SK-N-SH (cell line): ENCODE results near the gene GSK3B. TPM values are rescaled to one million over a fixed set of nuclear protein-coding genes. Genes with fewer than 3 reads are reported as not detected.

Source experiments
- CTCF ChIA-PET: fragments of 300-600, 350-600 bp; formaldehyde crosslinking; extraction: SDS; loops from one replicate; lab custom pipeline; 2021; lab: Yijun Ruan, JAX
- POLR2A ChIA-PET: fragments of 350-600 bp; sonication (Branson Sonifier 250); formaldehyde crosslinking; extraction: SDS; loops from one replicate; lab custom pipeline; 2020; ENCODE audit warnings: antibody characterized with exemption, inconsistent platforms; lab: Yijun Ruan, JAX
- DNase-seq: peaks from one replicate; pipeline ENCODE4 v3.0.0; 2012
- H2AFZ ChIP-seq: fragments of 200-600 bp; sonication (generic); 2 replicates; pipeline ENCODE4 v1.8.1; 2016; ENCODE audit warnings: antibody characterized with exemption, mild to moderate bottlenecking, low read depth
- H3F3A ChIP-seq: fragments of 200-600 bp; sonication (generic); replicated peaks from 2 replicates; pipeline ENCODE3; 2016; ENCODE audit warnings: antibody characterized with exemption, mild to moderate bottlenecking; ENCODE audit not compliant: insufficient read depth
- H3K27ac ChIP-seq, 2 experiments: fragments of 200-500 bp in 1 of 2; fragments of 200-600 bp in 1 of 2; sonication (Bioruptor generic) in 1 of 2; sonication (generic), shearing (Covaris generic) in 1 of 2; 2 replicates each; pipeline versions ENCODE4 v1.5.1 to v1.6.1; 2014 to 2016; ENCODE audit warnings: low read depth in 2 of 2, inconsistent platforms in 1 of 2, low read length in 1 of 2, mild to moderate bottlenecking in 1 of 2, mixed read lengths in 1 of 2
- H3K27me3 ChIP-seq: fragments of 200-600 bp; sonication (generic), shearing (Covaris generic); 2 replicates; pipeline ENCODE4 v1.6.1; 2016; ENCODE audit warnings: mixed run types; ENCODE audit not compliant: insufficient read depth
- H3K36me3 ChIP-seq, 2 experiments: fragments of 200-500 bp in 1 of 2; fragments of 200-600 bp in 1 of 2; sonication (Bioruptor generic) in 1 of 2; sonication (generic) in 1 of 2; replicated peaks in 1 of 2; 2 replicates each; pipeline versions ENCODE3 to v1.5.1; 2014 to 2016; ENCODE audit warnings: low read length in 1 of 2, mild to moderate bottlenecking in 1 of 2; ENCODE audit not compliant: insufficient read depth in 2 of 2, control insufficient read depth in 1 of 2
- H3K4me1 ChIP-seq, 2 experiments: fragments of 200-500 bp in 1 of 2; fragments of 200-600 bp in 1 of 2; sonication (Bioruptor generic) in 1 of 2; sonication (generic), shearing (Covaris generic) in 1 of 2; 2 replicates each; pipeline versions ENCODE4 v1.5.1 to v1.6.1; 2014 to 2016; ENCODE audit warnings: low read depth in 1 of 2, low read length in 1 of 2, mixed run types in 1 of 2; ENCODE audit not compliant: insufficient read depth in 2 of 2, control insufficient read depth in 1 of 2
- H3K4me2 ChIP-seq: fragments of 200-600 bp; sonication (generic), shearing (Covaris generic); 2 replicates; pipeline ENCODE4 v1.6.1; 2017; ENCODE audit warnings: mixed run types
- H3K4me3 ChIP-seq, 2 experiments: fragments of 200-500 bp in 1 of 2; fragments of 200-600 bp in 1 of 2; sonication (Bioruptor generic) in 1 of 2; sonication (generic), shearing (Covaris generic) in 1 of 2; 2 replicates each; pipeline versions ENCODE4 v1.5.1 to v1.8.1; 2014 to 2016; ENCODE audit warnings: low read depth in 2 of 2, inconsistent platforms in 1 of 2, low read length in 1 of 2, mild to moderate bottlenecking in 1 of 2, mixed read lengths in 1 of 2, moderate library complexity in 1 of 2
- H3K79me2 ChIP-seq: fragments of 200-600 bp; sonication (generic); 2 replicates; pipeline ENCODE4 v1.8.1; 2017; ENCODE audit warnings: mild to moderate bottlenecking; ENCODE audit not compliant: insufficient read depth
- H3K9ac ChIP-seq: fragments of 200-600 bp; sonication (generic); 2 replicates; pipeline ENCODE4 v1.6.1; 2017; ENCODE audit warnings: mixed run types
- H3K9me2 ChIP-seq: fragments of 200-600 bp; sonication (generic); 2 replicates; pipeline ENCODE4 v1.6.1; 2017; ENCODE audit warnings: mixed run types
- H3K9me3 ChIP-seq: fragments of 200-600 bp; sonication (generic); 2 replicates; pipeline ENCODE4 v1.6.1; 2017; ENCODE audit warnings: mixed run types, mild to moderate bottlenecking, moderate library complexity
- H4K20me1 ChIP-seq: fragments of 200-600 bp; sonication (generic); 2 replicates; pipeline ENCODE4 v1.6.1; 2017; ENCODE audit warnings: mild to moderate bottlenecking, mixed run types; ENCODE audit not compliant: insufficient read depth
- CTCF ChIP-seq: fragments of 200-600 bp; sonication (generic); IDR thresholded peaks from 2 replicates; pipeline ENCODE4 v1.6.1; 2017; ENCODE audit warnings: antibody characterized with exemption, mild to moderate bottlenecking, moderate library complexity
- GATA2 ChIP-seq: sonication (generic); formaldehyde crosslinking; IDR thresholded peaks from 2 replicates; pipeline ENCODE4 v1.5.0; 2020; ENCODE audit warnings: mild to moderate bottlenecking, missing genetic modification reagents
- IRF3 ChIP-seq: fragments of 150-350 bp; IDR thresholded peaks from 2 replicates; pipeline ENCODE4 v1.6.1; 2016; ENCODE audit warnings: mild to moderate bottlenecking, low read depth, low read length
- JUND ChIP-seq: IDR thresholded peaks from 2 replicates; pipeline ENCODE4 v1.4.0; 2012
- NRF1 ChIP-seq: IDR thresholded peaks from 2 replicates; pipeline ENCODE4 v1.6.1; 2012; ENCODE audit warnings: low read depth, mild to moderate bottlenecking, low read length
- RXRA ChIP-seq: IDR thresholded peaks from 2 replicates; pipeline ENCODE4 v1.4.0; 2012; ENCODE audit warnings: low read depth, mild to moderate bottlenecking, borderline replicate concordance
- SIN3A ChIP-seq: IDR thresholded peaks from 2 replicates; pipeline ENCODE4 v1.6.1; 2012; ENCODE audit warnings: low read depth, mild to moderate bottlenecking, low read length, moderate library complexity, borderline replicate concordance
- TCF12 ChIP-seq: IDR thresholded peaks from 2 replicates; pipeline ENCODE4 v1.4.0; 2012
- TEAD4 ChIP-seq: IDR thresholded peaks from 2 replicates; pipeline ENCODE4 v1.4.0; 2012; ENCODE audit warnings: mild to moderate bottlenecking, borderline replicate concordance; ENCODE audit not compliant: insufficient read depth
- USF2 ChIP-seq: fragments of 150-350 bp; IDR thresholded peaks from 2 replicates; pipeline ENCODE4 v1.6.1; 2017; ENCODE audit warnings: antibody characterized with exemption, low read length, low read depth, borderline replicate concordance
- ZBTB33 ChIP-seq: IDR thresholded peaks from 2 replicates; pipeline ENCODE4 v1.4.0; 2012; ENCODE audit warnings: low read depth, borderline replicate concordance
- WGBS: methylation state at CpG from one replicate; pipeline ENCODE4 v1.1.6; 2017; ENCODE audit warnings: low lambda C conversion rate; 5-methylcytosine and 5-hydroxymethylcytosine counted together
- polyA plus RNA-seq, 3 experiments: library from polyadenylated mRNA; depleted of rRNA; stranded (reverse); fragments of >200 nt; gene quantifications; 2 replicates each; pipeline ENCODE4 v1.2.3, GENCODE V29; 2012

GSK3B gene
- polyA plus RNA-seq, 1 of the 3 experiments (the other 2 are of a cell fraction), result 15.9 TPM

GRCh38 chr3:119817583-119818363 lies 276.5 kb downstream of the GSK3B start:
- Histone ChIP-seq H3K27ac (no peak overlapping the region), H3K4me3 (no peak overlapping the region), H3K79me2 (no peaks in the 10 kb centered on the region), H3K27me3 (no peaks in the 10 kb centered on the region), H4K20me1 (no peaks in the 10 kb centered on the region), H2AFZ (no peak overlapping the region), H3F3A (peaks cover 4% of the 10 kb centered on the region), H3K4me2 (no peak overlapping the region), H3K9ac (no peak overlapping the region), H3K4me1 (no peaks in the 10 kb centered on the region), H3K9me3 (no peaks in the 10 kb centered on the region), H3K9me2 (no peaks in the 10 kb centered on the region), H3K36me3 (no peaks in the 10 kb centered on the region)
- DNase-seq, result no peak
- TF ChIP-seq ZBTB33 (no peak), RXRA (no peak), TCF12 (no peak), TEAD4 (no peak), GATA2 (CRISPR knock-in tag) (no peak), CTCF (no peak), NRF1 (no peak), IRF3 (no peak), JUND (no peak), USF2 (no peak), SIN3A (no peak)
- ChIA-PET POLR2A (no interaction called here), CTCF (interaction anchor here (1.8 kb wide), 1 partner anchor 9 kb away, joined by 5 read pairs; no protein-coding TSS in a partner anchor)
- 71% methylated on average over 13 of the region's 13 CpGs for WGBS
